ENCODE data around the gene AMZ2.
"Not testable (repeated sequence)": the region's sequence is repeated elsewhere in the genome, so short reads cannot be mapped to it uniquely, and the experiment has no call there.

AMZ2 gene, protein sequence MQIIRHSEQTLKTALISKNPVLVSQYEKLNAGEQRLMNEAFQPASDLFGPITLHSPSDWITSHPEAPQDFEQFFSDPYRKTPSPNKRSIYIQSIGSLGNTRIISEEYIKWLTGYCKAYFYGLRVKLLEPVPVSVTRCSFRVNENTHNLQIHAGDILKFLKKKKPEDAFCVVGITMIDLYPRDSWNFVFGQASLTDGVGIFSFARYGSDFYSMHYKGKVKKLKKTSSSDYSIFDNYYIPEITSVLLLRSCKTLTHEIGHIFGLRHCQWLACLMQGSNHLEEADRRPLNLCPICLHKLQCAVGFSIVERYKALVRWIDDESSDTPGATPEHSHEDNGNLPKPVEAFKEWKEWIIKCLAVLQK

DNA sequence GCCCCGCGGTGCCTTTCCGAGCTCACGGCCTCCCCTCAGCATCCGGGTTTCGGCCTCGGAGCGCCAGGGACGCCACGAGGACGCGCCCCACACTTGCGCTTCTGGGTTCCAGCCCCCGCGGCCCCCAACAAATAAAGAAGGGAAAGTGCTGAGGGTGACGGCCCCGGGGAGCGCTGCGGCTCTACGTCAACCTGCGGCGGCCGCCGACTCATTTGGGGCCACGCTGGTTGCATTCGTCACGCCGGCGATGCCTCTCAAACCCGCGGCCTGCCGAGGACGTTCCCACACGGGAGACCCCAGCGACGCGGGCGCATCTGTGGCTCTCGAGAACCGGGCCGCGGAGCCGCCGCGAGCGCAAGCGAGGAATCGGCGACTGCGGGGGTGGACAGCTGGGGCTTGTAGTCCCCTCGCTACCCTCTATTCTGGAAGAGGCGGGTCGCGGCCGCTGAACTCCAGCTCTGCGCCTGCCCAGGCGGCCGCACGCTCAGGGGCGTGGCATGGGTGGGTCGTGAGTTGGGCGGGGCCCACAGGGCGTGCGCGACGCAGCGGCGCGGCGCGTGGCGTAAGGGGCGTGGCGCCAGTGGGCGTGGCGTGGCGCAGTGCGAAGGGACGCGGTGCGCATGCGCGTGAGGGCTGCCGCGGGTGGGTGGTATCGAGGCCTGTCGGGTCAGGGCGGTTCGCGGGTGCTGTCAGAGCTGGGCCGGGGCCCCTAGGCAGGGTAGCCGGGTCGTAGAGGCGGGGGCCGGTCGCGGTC, at the start of gene AMZ2:
Gene AMZ2 (plus strand): TSS at position 599 of the 754 bp plus-strand sequence. CDS start 2,145 bp downstream, outside the sequence.
- peak; percentile 54 for TF ChIP-seq CTCF (IDR thresholded peaks at IDR 0.05)
- Histone ChIP-seq H3K4me3 (ENCODE audit: low read depth in 1 of 2, low read length in 1 of 2) (peak within 1 kb of the TSS; percentile 92 to 98), H3K36me3 (peaks cover 9% of the 10 kb centered on the region), H3K27ac (peak within 1 kb of the TSS; percentile 91), H3K27me3 (no peaks in the 10 kb centered on the region), H3K9me3 (no peaks in the 10 kb centered on the region), H3K4me1 (ENCODE audit: control insufficient read depth in 1 of 2, insufficient read depth in 1 of 2, low read depth in 1 of 2, low read length in 1 of 2) (peaks cover 24 to 28% of the 10 kb centered on the region in 2 experiments)

DNA sequence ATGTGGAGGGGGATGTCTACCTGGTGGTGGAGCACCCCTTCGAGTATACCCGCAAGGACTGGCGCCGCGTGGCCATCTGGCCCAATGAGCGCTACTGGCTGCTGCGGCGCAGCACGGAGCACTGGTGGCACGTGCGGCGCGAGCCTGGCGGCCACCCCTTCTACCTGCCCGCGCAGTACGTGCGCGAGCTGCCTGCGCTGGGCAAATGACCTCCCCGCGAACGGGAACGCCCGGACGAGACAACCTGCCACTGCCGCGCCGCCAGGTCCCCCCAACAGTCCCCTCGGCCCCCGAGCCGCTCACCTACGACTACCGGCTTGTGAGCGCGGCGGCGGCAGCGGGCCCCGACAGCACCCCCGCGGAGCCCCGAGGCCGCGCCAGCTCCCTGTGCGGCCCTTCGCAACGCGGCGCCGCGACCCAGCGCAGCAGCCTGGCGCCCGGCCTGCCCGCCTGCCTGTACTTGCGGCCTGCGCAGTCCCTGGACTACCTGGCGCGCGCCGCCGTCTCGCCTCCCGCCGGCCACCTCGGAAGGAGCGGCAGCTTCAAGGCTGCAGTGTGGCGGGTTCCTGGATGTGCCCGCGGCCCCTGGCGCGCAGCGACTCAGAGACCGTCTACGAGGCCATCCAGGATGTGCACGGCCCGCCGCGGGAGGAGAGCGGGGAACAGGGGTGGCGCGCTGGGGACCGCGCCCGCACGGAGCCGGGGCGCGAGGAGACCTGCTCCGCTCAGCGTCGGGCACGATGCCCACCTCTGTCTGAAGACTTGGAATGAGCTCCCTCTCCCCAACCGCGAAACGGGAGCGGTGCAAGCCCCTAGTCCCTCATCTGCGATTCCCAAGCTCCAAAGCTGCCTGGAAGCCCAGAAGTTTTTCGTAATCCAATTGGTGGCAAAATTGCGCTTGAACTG, 48.7 kb upstream of the AMZ2 start:
- TF ChIP-seq CTCF (IDR thresholded peaks at IDR 0.05), result no peak
- Histone ChIP-seq H3K27me3 (peaks cover 100% of the 10 kb centered on the region), H3K4me3 (ENCODE audit: low read depth in 1 of 2, low read length in 1 of 2) (peak overlapping the region in 1 of 2 experiments; percentile 54), H3K36me3 (no peaks in the 10 kb centered on the region), H3K4me1 (ENCODE audit: control insufficient read depth in 1 of 2, insufficient read depth in 1 of 2, low read depth in 1 of 2, low read length in 1 of 2) (peaks cover 36 to 51% of the 10 kb centered on the region in 2 experiments), H3K27ac (no peak overlapping the region), H3K9me3 (no peaks in the 10 kb centered on the region)

- Histone ChIP-seq H3K27me3 (peaks cover 100% of the 10 kb centered on the region), H3K9me3 (no peaks in the 10 kb centered on the region), H3K4me3 (ENCODE audit: low read depth in 1 of 2, low read length in 1 of 2) (peak overlapping the region; percentile 22 to 54), H3K4me1 (ENCODE audit: control insufficient read depth in 1 of 2, insufficient read depth in 1 of 2, low read depth in 1 of 2, low read length in 1 of 2) (peaks cover 42 to 56% of the 10 kb centered on the region in 2 experiments), H3K27ac (no peak overlapping the region), H3K36me3 (no peaks in the 10 kb centered on the region)
- TF ChIP-seq CTCF (IDR thresholded peaks at IDR 0.05), result no peak
Measured at GRCh38 chr17:68199837-68200688, 47.8 kb upstream of the AMZ2 start.

- H3K9me3 ChIP-seq, result no peaks in the 10 kb centered on the region
- TF ChIP-seq CTCF (IDR thresholded peaks at IDR 0.05), result peak; percentile 88
- H3K36me3 ChIP-seq, result no peaks in the 10 kb centered on the region
- H3K4me3 ChIP-seq (ENCODE audit: low read depth in 1 of 2, low read length in 1 of 2), result peak overlapping the region; percentile 22 to 54
- H3K27ac ChIP-seq, result no peak overlapping the region
- H3K27me3 ChIP-seq, result peaks cover 95% of the 10 kb centered on the region
- H3K4me1 ChIP-seq (ENCODE audit: control insufficient read depth in 1 of 2, insufficient read depth in 1 of 2, low read depth in 1 of 2, low read length in 1 of 2), result peaks cover 44 to 58% of the 10 kb centered on the region in 2 experiments
Measured at GRCh38 chr17:68200689-68201417, 47.0 kb upstream of the AMZ2 start.

DNA sequence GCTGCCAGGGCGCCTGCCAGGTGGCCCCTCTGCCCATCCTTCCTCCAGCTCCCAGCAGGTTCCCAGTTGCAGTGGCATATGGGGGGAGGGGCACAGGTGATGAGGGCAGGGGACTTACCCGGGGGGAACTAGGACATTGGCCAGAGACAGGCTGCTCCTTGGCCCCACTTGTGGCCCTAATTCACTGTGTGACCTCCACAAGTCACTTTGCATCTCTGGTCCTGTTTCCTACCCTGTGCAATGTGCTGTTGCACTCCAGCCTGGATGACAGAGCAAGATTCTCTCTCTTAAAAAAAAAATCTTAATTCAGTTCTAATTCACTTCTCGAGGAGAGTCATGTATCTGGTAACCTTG, 46.4 kb upstream of the AMZ2 start:
- not testable (repeated sequence) for H3K36me3 ChIP-seq; H3K9me3 ChIP-seq; H3K4me3 ChIP-seq (ENCODE audit: low read depth in 1 of 2, low read length in 1 of 2); H3K27ac ChIP-seq
- Histone ChIP-seq H3K4me1 (ENCODE audit: control insufficient read depth in 1 of 2, insufficient read depth in 1 of 2, low read depth in 1 of 2, low read length in 1 of 2) (peaks cover 49 to 57% of the 10 kb centered on the region in 2 experiments), H3K27me3 (peaks cover 95% of the 10 kb centered on the region)

DNA sequence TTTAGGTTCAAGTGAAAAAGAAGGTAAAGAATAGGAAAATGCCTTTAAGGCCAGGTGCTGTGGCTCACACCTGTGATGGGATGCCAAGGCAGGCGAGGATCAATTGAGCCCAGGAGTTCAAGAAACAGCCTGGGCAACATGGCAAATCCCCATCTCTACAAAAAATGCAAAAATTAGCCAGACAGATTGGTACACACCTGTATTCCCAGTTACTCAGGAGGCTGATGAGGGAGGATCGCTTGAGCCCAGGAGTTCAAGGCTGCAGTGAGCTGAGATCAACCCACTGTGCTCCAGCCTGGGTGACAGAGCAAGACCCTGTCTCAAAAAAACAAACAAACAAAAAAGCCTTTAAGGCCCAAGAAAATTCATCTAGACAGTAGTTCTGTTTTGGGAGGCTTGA, 45.5 kb upstream of the AMZ2 start:
- Histone ChIP-seq H3K27me3 (peaks cover 95% of the 10 kb centered on the region), H3K4me1 (ENCODE audit: control insufficient read depth in 1 of 2, insufficient read depth in 1 of 2, low read depth in 1 of 2, low read length in 1 of 2) (peaks cover 45 to 52% of the 10 kb centered on the region in 2 experiments)
- H3K4me3 ChIP-seq (ENCODE audit: low read depth in 1 of 2, low read length in 1 of 2); H3K9me3 ChIP-seq; H3K27ac ChIP-seq; H3K36me3 ChIP-seq: not testable (repeated sequence)

Measured in neutrophil (primary cell).